K562 (cell line): ENCODE data around the gene GNAQ. TPM values are rescaled to one million over a fixed set of nuclear protein-coding genes. Genes with fewer than 3 reads are reported as not detected.

Experiments
- ATF7 ChIP-seq: fragments of 450-650 bp; IDR thresholded peaks from 2 replicates; pipeline ENCODE4 v1.7.1; 2014; ENCODE audit warnings: mild to moderate bottlenecking, moderate library complexity
- DIDO1 ChIP-seq: fragments of 450-650 bp; IDR thresholded peaks from 2 replicates; pipeline ENCODE4 v1.6.1; 2016; ENCODE audit warnings: low read depth, missing biosample characterization, missing genetic modification characterization
- FOSL1 ChIP-seq: fragments of 200-800 bp; sonication (Bioruptor generic); conservative IDR thresholded peaks from 2 replicates; pipeline ENCODE4 v1.6.1; 2016; ENCODE audit warnings: missing genetic modification characterization, missing compliant biosample characterization
- GATA2 ChIP-seq: sonication (generic); formaldehyde crosslinking; IDR thresholded peaks from 2 replicates; pipeline ENCODE4 v1.4.0; 2020; ENCODE audit warnings: mild to moderate bottlenecking, missing genetic modification reagents
- MAFF ChIP-seq: IDR thresholded peaks from 2 replicates; pipeline ENCODE4 v1.6.1; 2012; ENCODE audit warnings: low read length, improper control_type of control experiment
- POLR2H ChIP-seq: IDR thresholded peaks from 2 replicates; pipeline ENCODE4 v1.6.1; 2016; ENCODE audit warnings: missing genetic modification characterization, low read depth, mild to moderate bottlenecking, control low read depth, missing compliant biosample characterization, moderate library complexity
- RBM14 ChIP-seq: fragments of 200-400 bp; formaldehyde crosslinking; IDR thresholded peaks from 2 replicates; pipeline ENCODE4 v1.6.1; 2018; ENCODE audit warnings: low read depth, mild to moderate bottlenecking, low read length, moderate library complexity, borderline replicate concordance; ENCODE audit not compliant: insufficient read depth
- TCFL5 ChIP-seq: fragments of 250-450 bp; sonication (Bioruptor Pico); conservative IDR thresholded peaks from 2 replicates; pipeline ENCODE4 v1.6.1; 2021; ENCODE audit warnings: mild to moderate bottlenecking, moderate library complexity, matching md5 sums
- ZNF398 ChIP-seq: fragments of 250-450 bp; sonication (Bioruptor Pico); IDR thresholded peaks from 2 replicates; pipeline ENCODE4 v1.8.0; 2021; ENCODE audit warnings: moderate library complexity, mild to moderate bottlenecking, inconsistent platforms
- ZNF518B ChIP-seq: fragments of 250-450 bp; sonication (Bioruptor Pico); IDR thresholded peaks from 2 replicates; pipeline ENCODE4 v1.5.0; 2021; ENCODE audit warnings: mild to moderate bottlenecking, moderate library complexity
- polyA plus RNA-seq, 8 experiments: library from polyadenylated mRNA; depleted of rRNA in 4 of 8; stranded (reverse) in 5 of 8; unstranded in 3 of 8; fragments of >200 nt; fragmentation: Nextera tagmentation in 2 of 8; fragmentation: Illumina TruSeq in 1 of 8; extraction: Ambion mirVana in 2 of 8; extraction: Trizol in 1 of 8; gene quantifications; 2 replicates each; pipeline versions ENCODE4 v1.2.1 to v1.2.3, GENCODE V29; 2011 to 2014; ENCODE audit warnings: inconsistent platforms in 1 of 8, missing spikeins in 1 of 8
- total RNA-seq, 7 experiments: library from RNA; depleted of rRNA in 6 of 7; stranded (reverse); fragments of >200 nt in 6 of 7; fragmentation: Illumina TruSeq in 2 of 7; extraction: Trizol in 2 of 7; gene quantifications; 2 replicates each; pipeline versions ENCODE4 v1.2.1 to v1.2.3, GENCODE V29; 2011 to 2021; ENCODE audit warnings: low replicate concordance in 1 of 7

Gene GNAQ
- total and polyA plus RNA-seq, 9 of the 15 experiments (the other 6 are each of a cell fraction or from before 2014, with no cell fraction given), result 4.8 to 27.9 (median 17.5) TPM

- no peak for TF ChIP-seq ZNF398 (CRISPR knock-in tag)
- TF ChIP-seq GATA2, result no peak
- TF ChIP-seq TCFL5 (CRISPR knock-in tag), result no peak
- TF ChIP-seq DIDO1 (tag), result no peak
- no peak for TF ChIP-seq ATF7
- TF ChIP-seq ZNF518B, result no peak
- TF ChIP-seq POLR2H, result no peak
- no peak for TF ChIP-seq RBM14
- no peak for TF ChIP-seq FOSL1 (tag)
- no peak for TF ChIP-seq MAFF
- TF ChIP-seq, all 486 proteins: peak for 0
Observed at GRCh38 chr9:77935211-77935610, 96.4 kb downstream of the GNAQ start (continued).
